WTC11 (cell line): ENCODE results near the gene VWDE. TPM values are rescaled to one million over a fixed set of nuclear protein-coding genes. Genes with fewer than 3 reads are reported as not detected.

Experiments used
- ATAC-seq: fragments of 200-7000 bp; cut with Tn5 transposase; 2 replicates; pipeline ENCODE4 v1.10.0; 2021; ENCODE audit warnings: mild to moderate bottlenecking, moderate library complexity
- CTCF ChIA-PET: fragments of 300-600 bp; sonication (Branson Sonifier 250); formaldehyde crosslinking; loops from one replicate; lab custom pipeline; 2021; ENCODE audit warnings: antibody characterized with exemption; lab: Charles Lee
- POLR2A ChIA-PET: fragments of 350-600 bp; sonication (Branson Sonifier 250); formaldehyde crosslinking; loops from one replicate; lab custom pipeline; 2021; ENCODE audit warnings: antibody characterized with exemption; lab: Charles Lee
- DNase-seq: peaks from one replicate; pipeline ENCODE4 v3.0.0; 2021; ENCODE audit warnings: low spot score
- H3K27ac Mint-ChIP-seq: 2 replicates; pipeline ENCODE4 v1.8.0; 2021; ENCODE audit warnings: mixed read lengths
- H3K27me3 Mint-ChIP-seq: 2 replicates; pipeline ENCODE4 v1.8.0; 2021; ENCODE audit warnings: low read depth, mild to moderate bottlenecking, moderate library complexity, mixed read lengths
- H3K36me3 Mint-ChIP-seq: 2 replicates; pipeline ENCODE4 v1.8.0; 2021; ENCODE audit warnings: mixed read lengths
- H3K4me1 Mint-ChIP-seq: 2 replicates; pipeline ENCODE4 v1.8.0; 2022; ENCODE audit warnings: mixed read lengths
- H3K4me3 Mint-ChIP-seq: 2 replicates; pipeline ENCODE4 v1.8.0; 2021; ENCODE audit warnings: mild to moderate bottlenecking, moderate library complexity, mixed read lengths
- H3K9me3 Mint-ChIP-seq: 2 replicates; pipeline ENCODE4 v1.8.0; 2021; ENCODE audit warnings: mixed read lengths
- AFF4 ChIP-seq: sonication (generic); formaldehyde crosslinking; IDR thresholded peaks from 2 replicates; pipeline ENCODE4 v1.8.1; 2023; ENCODE audit warnings: mild to moderate bottlenecking, missing genetic modification reagents, borderline replicate concordance
- ATF3 ChIP-seq: sonication (generic); formaldehyde crosslinking; conservative IDR thresholded peaks from 2 replicates; pipeline ENCODE4 v1.8.1; 2022; ENCODE audit warnings: mild to moderate bottlenecking, missing genetic modification reagents
- CBFB ChIP-seq: sonication (generic); formaldehyde crosslinking; IDR thresholded peaks from 2 replicates; pipeline ENCODE4 v1.8.1; 2022; ENCODE audit warnings: mild to moderate bottlenecking, low read depth, missing genetic modification reagents
- CREB1 ChIP-seq: sonication (generic); formaldehyde crosslinking; IDR thresholded peaks from 2 replicates; pipeline ENCODE4 v1.8.0; 2023; ENCODE audit warnings: mild to moderate bottlenecking, missing genetic modification reagents
- CTCF ChIP-seq: fragments of 200-600 bp; IDR thresholded peaks from 2 replicates; pipeline ENCODE4 v1.8.0; 2022; ENCODE audit warnings: antibody characterized with exemption
- ERG ChIP-seq: fragments of 250-450 bp; sonication (Bioruptor Pico); IDR thresholded peaks from 2 replicates; pipeline ENCODE4 v1.8.0; 2021; ENCODE audit warnings: mild to moderate bottlenecking
- ETV6 ChIP-seq: sonication (generic); formaldehyde crosslinking; IDR thresholded peaks from 2 replicates; pipeline ENCODE4 v1.8.1; 2022; ENCODE audit warnings: mild to moderate bottlenecking, missing genetic modification reagents
- FOXK1 ChIP-seq: sonication (generic); formaldehyde crosslinking; IDR thresholded peaks from 2 replicates; pipeline ENCODE4 v1.8.0; 2022; ENCODE audit warnings: mild to moderate bottlenecking, moderate library complexity, missing genetic modification reagents
- GTF2I ChIP-seq: fragments of 250-450 bp; sonication (Bioruptor Pico); conservative IDR thresholded peaks from 2 replicates; pipeline ENCODE4 v1.4.0; 2021; ENCODE audit warnings: mild to moderate bottlenecking
- HMGXB4 ChIP-seq: sonication (generic); formaldehyde crosslinking; IDR thresholded peaks from 2 replicates; pipeline ENCODE4 v1.8.1; 2023; ENCODE audit warnings: mild to moderate bottlenecking, moderate library complexity, missing genetic modification reagents
- JAZF1 ChIP-seq: fragments of 250-450 bp; sonication (Bioruptor Pico); IDR thresholded peaks from 2 replicates; pipeline ENCODE4 v1.9.0; 2021; ENCODE audit warnings: moderate library complexity, mild to moderate bottlenecking, inconsistent platforms
- JUN ChIP-seq: sonication (generic); formaldehyde crosslinking; IDR thresholded peaks from 2 replicates; pipeline ENCODE4 v1.8.0; 2023; ENCODE audit warnings: mild to moderate bottlenecking, missing genetic modification reagents
- MXD4 ChIP-seq: fragments of 250-450 bp; sonication (Bioruptor Pico); IDR thresholded peaks from 2 replicates; pipeline ENCODE4 v1.8.0; 2021; ENCODE audit warnings: mild to moderate bottlenecking, moderate library complexity, borderline replicate concordance
- PRDM15 ChIP-seq: sonication (generic); formaldehyde crosslinking; IDR thresholded peaks from 2 replicates; pipeline ENCODE4 v1.8.0; 2022; ENCODE audit warnings: missing genetic modification reagents
- RORB ChIP-seq: fragments of 250-450 bp; sonication (Bioruptor Pico); IDR thresholded peaks from 2 replicates; pipeline ENCODE4 v1.9.0; 2021; ENCODE audit warnings: mild to moderate bottlenecking
- SOX15 ChIP-seq: fragments of 250-450 bp; sonication (Bioruptor Pico); IDR thresholded peaks from 2 replicates; pipeline ENCODE4 v1.9.0; 2021; ENCODE audit warnings: mild to moderate bottlenecking
- TCF7 ChIP-seq: sonication (generic); formaldehyde crosslinking; IDR thresholded peaks from 2 replicates; pipeline ENCODE4 v1.8.0; 2022; ENCODE audit warnings: mild to moderate bottlenecking, low read depth, missing genetic modification reagents, moderate library complexity
- ZNF138 ChIP-seq: sonication (generic); formaldehyde crosslinking; conservative IDR thresholded peaks from 2 replicates; pipeline ENCODE4 v1.8.1; 2022; ENCODE audit warnings: mild to moderate bottlenecking, moderate library complexity, missing genetic modification reagents
- total RNA-seq: library from RNA; stranded (reverse); gene quantifications from 3 replicates; pipeline ENCODE4 v1.2.3, GENCODE V29; 2021
- TF ChIP-seq, protein P1 (sequence below): sonication (generic); formaldehyde crosslinking; IDR thresholded peaks from 2 replicates; pipeline ENCODE4 v1.8.0; 2023; ENCODE audit warnings: missing genetic modification reagents
- TF ChIP-seq, protein P2 (sequence below): sonication (generic); formaldehyde crosslinking; IDR thresholded peaks from 2 replicates; pipeline ENCODE4 v1.8.1; 2022; ENCODE audit warnings: mild to moderate bottlenecking, moderate library complexity, missing genetic modification reagents

VWDE gene
- total RNA-seq, 1 experiment from 2014 or later: 21.0 TPM

DNA sequence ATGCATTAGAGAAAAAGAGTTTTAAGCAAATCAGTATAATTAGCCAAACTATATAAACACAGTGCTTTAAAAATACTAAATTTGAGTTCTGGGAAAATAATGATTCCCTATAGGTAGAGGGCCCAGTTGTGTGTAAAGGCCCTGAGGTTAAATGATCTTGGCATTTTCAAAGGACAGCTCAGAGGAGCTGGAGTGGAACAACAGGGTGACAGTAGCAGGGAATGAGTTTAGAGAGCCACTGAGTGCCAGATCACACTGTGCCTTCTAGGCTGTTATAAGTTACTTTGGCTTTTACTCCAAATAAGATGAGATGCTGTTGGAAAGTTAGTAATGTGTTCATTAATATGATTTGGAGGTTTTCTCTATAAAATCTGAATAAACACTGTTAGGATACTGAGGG lies 34.6 kb downstream of the VWDE start (continued):
- TF ChIP-seq ATF3 (CRISPR knock-in tag): no peak
- TF ChIP-seq CREB1 (CRISPR knock-in tag): no peak
- TF ChIP-seq FOXK1 (CRISPR knock-in tag): no peak
- TF ChIP-seq HMGXB4 (CRISPR knock-in tag): no peak
- no peak for TF ChIP-seq ZNF138 (CRISPR knock-in tag)
- no peak for TF ChIP-seq JUN (CRISPR knock-in tag)
- no peak for TF ChIP-seq SOX15 (CRISPR knock-in tag)
- TF ChIP-seq, protein P1, sequence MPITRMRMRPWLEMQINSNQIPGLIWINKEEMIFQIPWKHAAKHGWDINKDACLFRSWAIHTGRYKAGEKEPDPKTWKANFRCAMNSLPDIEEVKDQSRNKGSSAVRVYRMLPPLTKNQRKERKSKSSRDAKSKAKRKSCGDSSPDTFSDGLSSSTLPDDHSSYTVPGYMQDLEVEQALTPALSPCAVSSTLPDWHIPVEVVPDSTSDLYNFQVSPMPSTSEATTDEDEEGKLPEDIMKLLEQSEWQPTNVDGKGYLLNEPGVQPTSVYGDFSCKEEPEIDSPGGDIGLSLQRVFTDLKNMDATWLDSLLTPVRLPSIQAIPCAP (CRISPR knock-in tag): no peak
- TF ChIP-seq ETV6 (CRISPR knock-in tag): no peak

DNA sequence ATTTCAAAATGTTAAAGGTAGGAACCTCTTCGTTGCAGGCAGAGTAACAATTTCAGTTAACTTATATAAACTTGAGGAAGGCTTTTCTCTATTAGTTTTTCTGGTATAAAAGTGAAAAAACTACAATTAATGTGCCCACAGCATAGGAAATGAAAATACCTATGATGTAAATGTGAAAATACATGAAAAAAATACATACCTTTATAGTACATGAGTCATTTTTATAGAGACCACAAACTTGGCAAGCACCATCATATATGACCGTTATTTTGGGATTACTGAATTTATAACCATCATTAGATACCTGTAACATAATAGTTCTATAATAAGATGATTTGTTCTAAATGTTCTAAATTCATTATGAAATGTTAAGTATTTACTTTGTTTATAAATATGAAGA lies 42.7 kb downstream of the VWDE start:
- peaks cover 45% of the 10 kb centered on the region for H3K36me3 Mint-ChIP-seq
- ATAC-seq: no peak
- no peak overlapping the region for H3K4me3 Mint-ChIP-seq
- H3K9me3 Mint-ChIP-seq: no peaks in the 10 kb centered on the region
- H3K27me3 Mint-ChIP-seq: no peaks in the 10 kb centered on the region
- ChIA-PET POLR2A (no interaction called here), CTCF (no interaction called here)
- TF ChIP-seq GTF2I (CRISPR knock-in tag): no peak
- TF ChIP-seq HMGXB4 (CRISPR knock-in tag): no peak
- TF ChIP-seq JAZF1 (CRISPR knock-in tag): no peak
- no peak for TF ChIP-seq AFF4 (CRISPR knock-in tag)
- no peak for TF ChIP-seq RORB (CRISPR knock-in tag)
- no peak for TF ChIP-seq MXD4 (CRISPR knock-in tag)
- no peak for TF ChIP-seq ERG
- TF ChIP-seq, protein P2, sequence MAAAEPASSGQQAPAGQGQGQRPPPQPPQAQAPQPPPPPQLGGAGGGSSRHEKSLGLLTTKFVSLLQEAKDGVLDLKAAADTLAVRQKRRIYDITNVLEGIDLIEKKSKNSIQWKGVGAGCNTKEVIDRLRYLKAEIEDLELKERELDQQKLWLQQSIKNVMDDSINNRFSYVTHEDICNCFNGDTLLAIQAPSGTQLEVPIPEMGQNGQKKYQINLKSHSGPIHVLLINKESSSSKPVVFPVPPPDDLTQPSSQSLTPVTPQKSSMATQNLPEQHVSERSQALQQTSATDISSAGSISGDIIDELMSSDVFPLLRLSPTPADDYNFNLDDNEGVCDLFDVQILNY (CRISPR knock-in tag): no peak
- no peak for TF ChIP-seq CTCF
- TF ChIP-seq CBFB (CRISPR knock-in tag): no peak
- TF ChIP-seq PRDM15: no peak
- TF ChIP-seq TCF7 (CRISPR knock-in tag): no peak
- H3K4me1 Mint-ChIP-seq: no peaks in the 10 kb centered on the region
- DNase-seq: no peak
- H3K27ac Mint-ChIP-seq: no peak overlapping the region
